Sigmoid colon (tissue), 4 donors: Measurements from ENCODE around the gene GYG2.

Experiments
- CTCF ChIP-seq, 4 experiments: fragments of 450-650 bp in 3 of 4; fragments of 200-600 bp in 1 of 4; IDR thresholded peaks; one replicate each; pipeline ENCODE4 v1.5.1; 2016 to 2019; ENCODE audit warnings: antibody characterized with exemption in 4 of 4, mild to moderate bottlenecking in 3 of 4, moderate library complexity in 2 of 4
- EP300 ChIP-seq, 4 donors: sonication (generic); formaldehyde crosslinking; IDR thresholded peaks; one replicate each; pipeline ENCODE4 v1.6.1; 2017; ENCODE audit warnings: antibody characterized with exemption in 4 of 4
- POLR2A ChIP-seq, 2 donors: fragments of 450-650 bp; IDR thresholded peaks; one replicate each; pipeline ENCODE4 v1.6.1; 2016; ENCODE audit warnings: antibody characterized with exemption in 2 of 2, mild to moderate bottlenecking in 2 of 2, moderate library complexity in 2 of 2
- POLR2AphosphoS5 ChIP-seq, 4 donors: sonication (generic); formaldehyde crosslinking; IDR thresholded peaks; one replicate each; pipeline ENCODE4 v1.6.1; 2017; ENCODE audit warnings: antibody characterized with exemption in 4 of 4

- TF ChIP-seq CTCF (IDR thresholded peaks at IDR 0.05) (no peak), POLR2A (IDR thresholded peaks at IDR 0.05) (no peak), EP300 (IDR thresholded peaks at IDR 0.05) (no peak), POLR2AphosphoS5 (IDR thresholded peaks at IDR 0.05) (no peak)
Measured at GRCh38 chrX:2781698-2782097, 47.0 kb upstream of the GYG2 start.
